ENCODE results near the gene RCBTB2.

Gene RCBTB2

GRCh38 chr13:48562296-48563066, 29.6 kb upstream of the RCBTB2 start:
- peak; percentile 65 for DNase-seq

GRCh38 chr13:48561466-48562235, 28.8 kb upstream of the RCBTB2 start:
- DNase-seq = no peak

GRCh38 chr13:48560657-48561337, 27.9 kb upstream of the RCBTB2 start:
- DNase-seq = no peak

GRCh38 chr13:48559638-48560320, 26.9 kb upstream of the RCBTB2 start:
- DNase-seq = no peak

GRCh38 chr13:48556817-48557216, 23.9 kb upstream of the RCBTB2 start:
- DNase-seq = no peak

- DNase-seq = no peak
Measured at GRCh38 chr13:48555441-48555840, 22.6 kb upstream of the RCBTB2 start.

GRCh38 chr13:48551329-48551728, 18.4 kb upstream of the RCBTB2 start:
- DNase-seq = no peak

- no peak for DNase-seq
Measured at GRCh38 chr13:48549658-48550057, 16.8 kb upstream of the RCBTB2 start.

GRCh38 chr13:48547663-48548092, 14.8 kb upstream of the RCBTB2 start:
- DNase-seq = no peak

- DNase-seq = no peak
Measured at GRCh38 chr13:48545608-48546007, 12.7 kb upstream of the RCBTB2 start.

- no peak for DNase-seq
Measured at GRCh38 chr13:48542581-48543341, 9.9 kb upstream of the RCBTB2 start.

- DNase-seq = no peak
Measured at GRCh38 chr13:48542138-48542537, 9.3 kb upstream of the RCBTB2 start.

- DNase-seq = no peak
Measured at GRCh38 chr13:48539550-48539949, 6.7 kb upstream of the RCBTB2 start.

GRCh38 chr13:48536621-48537250, 3.9 kb upstream of the RCBTB2 start:
- no peak for DNase-seq

GRCh38 chr13:48535766-48536165, 2.9 kb upstream of the RCBTB2 start:
- no peak for DNase-seq

GRCh38 chr13:48534911-48535501, 2.1 kb upstream of the RCBTB2 start:
- DNase-seq = no peak

GRCh38 chr13:48533961-48534600, 1.2 kb upstream of the RCBTB2 start:
- DNase-seq = no peak

GRCh38 chr13:48532256-48532505, 699 bp downstream of the RCBTB2 start:
- peak; percentile 5 for DNase-seq

GRCh38 chr13:48531416-48532255, 1.2 kb downstream of the RCBTB2 start:
- DNase-seq = no peak

GRCh38 chr13:48530833-48531232, 2.0 kb downstream of the RCBTB2 start:
- no peak for DNase-seq

All from effector CD4-positive, alpha-beta T cell (primary cell).